HepG2 (cell line): ENCODE results near the gene CDK2AP2. TPM values are rescaled to one million over a fixed set of nuclear protein-coding genes. Genes with fewer than 3 reads are reported as not detected.
A peak's percentile ranks its signal among the peaks of the same experiment; 100 is the strongest.

Experiments
- BRD4 ChIP-seq: sonication (generic); formaldehyde crosslinking; IDR thresholded peaks from 2 replicates; pipeline ENCODE4 v1.4.0; 2020; ENCODE audit warnings: missing genetic modification reagents
- CCAR2 ChIP-seq: fragments of 200-400 bp; formaldehyde crosslinking; optimal IDR thresholded peaks from 2 replicates; pipeline ENCODE3; 2018; ENCODE audit warnings: low read depth, mild to moderate bottlenecking, low read length, moderate library complexity
- EP300 ChIP-seq, 3 experiments: sonication (generic) in 1 of 3; formaldehyde crosslinking in 1 of 3; IDR thresholded peaks; 2 replicates each; pipeline versions ENCODE4 v1.5.1 to v1.6.1; 2011 to 2020; ENCODE audit warnings: low read depth in 2 of 3, low read length in 2 of 3, borderline replicate concordance in 1 of 3, improper control_type of control experiment in 1 of 3, mild to moderate bottlenecking in 1 of 3, missing genetic modification reagents in 1 of 3, moderate library complexity in 1 of 3
- JUND ChIP-seq: sonication (generic); formaldehyde crosslinking; IDR thresholded peaks from 2 replicates; pipeline ENCODE4 v1.8.0; 2022; ENCODE audit warnings: mild to moderate bottlenecking, missing genetic modification reagents
- MLLT10 ChIP-seq: sonication (generic); formaldehyde crosslinking; IDR thresholded peaks from 2 replicates; pipeline ENCODE4 v1.4.0; 2020; ENCODE audit warnings: missing genetic modification reagents
- NR2C2 ChIP-seq: sonication (generic); formaldehyde crosslinking; IDR thresholded peaks from 2 replicates; pipeline ENCODE4 v1.4.0; 2020; ENCODE audit warnings: missing genetic modification reagents, mild to moderate bottlenecking, moderate library complexity, borderline replicate concordance
- RXRA ChIP-seq: sonication (generic); formaldehyde crosslinking; IDR thresholded peaks from 2 replicates; pipeline ENCODE4 v1.5.1; 2020; ENCODE audit warnings: missing genetic modification reagents
- TBL1XR1 ChIP-seq: fragments of 150-350 bp; IDR thresholded peaks from 2 replicates; pipeline ENCODE4 v1.6.1; 2014; ENCODE audit warnings: borderline replicate concordance, low read length; ENCODE audit not compliant: partially characterized antibody
- ZNF331 ChIP-seq: sonication (generic); formaldehyde crosslinking; IDR thresholded peaks from 2 replicates; pipeline ENCODE4 v1.4.0; 2020; ENCODE audit warnings: missing genetic modification reagents
- polyA plus RNA-seq, 8 experiments: library from polyadenylated mRNA; depleted of rRNA in 3 of 8; stranded (reverse) in 7 of 8; unstranded in 1 of 8; fragments of >200 nt; fragmentation: Illumina TruSeq in 4 of 8; extraction: Trizol in 4 of 8; gene quantifications; 2 replicates each; pipeline versions ENCODE4 v1.2.1 to v1.2.3, GENCODE V29; 2011 to 2016; ENCODE audit warnings: low read depth in 4 of 8, missing spikeins in 1 of 8, mixed read lengths in 1 of 8; ENCODE audit not compliant: insufficient read depth in 1 of 8
- total RNA-seq, 5 experiments: library from RNA; depleted of rRNA; stranded (reverse); fragments of >200 nt; fragmentation: Illumina TruSeq; extraction: Trizol; gene quantifications; 2 replicates each; pipeline ENCODE4 v1.2.3, GENCODE V29; 2016; ENCODE audit warnings: low read depth in 1 of 5
- TF ChIP-seq, protein P1 (sequence below): sonication (generic); formaldehyde crosslinking; IDR thresholded peaks from 2 replicates; pipeline ENCODE4 v1.5.1; 2020; ENCODE audit warnings: mild to moderate bottlenecking, missing genetic modification reagents, moderate library complexity
- TF ChIP-seq, protein P2 (sequence below): sonication (generic); formaldehyde crosslinking; IDR thresholded peaks from 2 replicates; pipeline ENCODE4 v1.5.1; 2020; ENCODE audit warnings: mild to moderate bottlenecking, moderate library complexity, missing genetic modification reagents
- TF ChIP-seq, protein P3 (sequence below): fragments of 450-650 bp; IDR thresholded peaks from 2 replicates; pipeline ENCODE4 v1.6.1; 2017
- TF ChIP-seq, protein P4 (sequence below): IDR thresholded peaks from 2 replicates; pipeline ENCODE4 v1.6.1; 2016; ENCODE audit warnings: missing biosample characterization, missing genetic modification reagents, low read depth
- TF ChIP-seq, protein P5 (sequence below): sonication (generic); formaldehyde crosslinking; IDR thresholded peaks from 2 replicates; pipeline ENCODE4 v1.5.1; 2020; ENCODE audit warnings: missing genetic modification reagents, mild to moderate bottlenecking, borderline replicate concordance
- TF ChIP-seq, protein P6 (sequence below): sonication (generic); formaldehyde crosslinking; IDR thresholded peaks from 2 replicates; pipeline ENCODE4 v1.4.0; 2020; ENCODE audit warnings: missing genetic modification reagents, low read depth, mild to moderate bottlenecking, borderline replicate concordance

Gene CDK2AP2
- total and polyA plus RNA-seq, 2 of the 13 experiments (the other 11 are each of a cell fraction or from before 2014, with no cell fraction given): 15.0 to 23.2 TPM

DNA sequence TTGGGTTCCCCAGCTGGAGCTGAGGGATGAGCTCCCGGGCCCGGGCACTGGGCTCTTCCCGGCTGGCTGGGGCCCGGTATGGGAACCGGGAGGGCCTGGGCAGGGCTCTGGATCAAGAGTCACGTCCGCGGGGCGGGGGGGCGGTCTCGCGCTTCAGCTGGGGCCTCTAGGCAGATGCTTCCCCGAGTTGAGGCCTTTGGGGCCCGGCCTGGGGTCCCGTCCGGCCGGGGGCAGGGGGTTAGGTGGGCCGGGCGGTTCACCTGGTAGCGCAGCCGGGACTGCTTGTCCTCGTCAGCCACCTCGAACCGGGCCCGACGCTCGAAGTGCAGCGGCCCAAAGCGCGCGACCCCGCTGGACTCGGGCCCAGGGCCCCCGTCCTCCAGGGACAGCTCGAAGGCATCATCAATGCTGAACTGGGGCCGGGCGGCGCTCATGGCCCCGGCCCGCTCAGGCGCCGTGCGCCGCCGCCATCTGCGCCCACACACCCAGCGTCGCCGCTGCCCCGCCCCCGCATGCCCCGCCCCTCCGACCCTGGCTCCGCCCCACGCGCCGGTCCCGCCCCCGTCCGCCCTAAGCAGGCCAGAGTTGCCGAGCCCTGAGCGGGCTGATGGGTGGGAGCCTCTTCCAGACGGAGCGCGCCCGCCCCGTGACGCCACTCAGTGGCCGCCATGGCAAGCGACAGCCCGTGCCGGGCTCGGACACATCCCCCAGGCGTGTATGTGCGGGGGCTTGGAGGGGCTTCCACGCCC is 39.0 kb downstream of the CDK2AP2 start, which contains the start of gene TMEM134 (continued):
- TF ChIP-seq EP300 (IDR thresholded peaks at IDR 0.05; ENCODE audit: low read depth in 2 of 2, low read length in 2 of 2): peak in 1 of 2 experiments; percentile 26; a peak in 2 of 4 replicates
- no peak for TF ChIP-seq EP300 (CRISPR knock-in tag; IDR thresholded peaks at IDR 0.05; ENCODE audit: borderline replicate concordance)
- TF ChIP-seq, protein P1, sequence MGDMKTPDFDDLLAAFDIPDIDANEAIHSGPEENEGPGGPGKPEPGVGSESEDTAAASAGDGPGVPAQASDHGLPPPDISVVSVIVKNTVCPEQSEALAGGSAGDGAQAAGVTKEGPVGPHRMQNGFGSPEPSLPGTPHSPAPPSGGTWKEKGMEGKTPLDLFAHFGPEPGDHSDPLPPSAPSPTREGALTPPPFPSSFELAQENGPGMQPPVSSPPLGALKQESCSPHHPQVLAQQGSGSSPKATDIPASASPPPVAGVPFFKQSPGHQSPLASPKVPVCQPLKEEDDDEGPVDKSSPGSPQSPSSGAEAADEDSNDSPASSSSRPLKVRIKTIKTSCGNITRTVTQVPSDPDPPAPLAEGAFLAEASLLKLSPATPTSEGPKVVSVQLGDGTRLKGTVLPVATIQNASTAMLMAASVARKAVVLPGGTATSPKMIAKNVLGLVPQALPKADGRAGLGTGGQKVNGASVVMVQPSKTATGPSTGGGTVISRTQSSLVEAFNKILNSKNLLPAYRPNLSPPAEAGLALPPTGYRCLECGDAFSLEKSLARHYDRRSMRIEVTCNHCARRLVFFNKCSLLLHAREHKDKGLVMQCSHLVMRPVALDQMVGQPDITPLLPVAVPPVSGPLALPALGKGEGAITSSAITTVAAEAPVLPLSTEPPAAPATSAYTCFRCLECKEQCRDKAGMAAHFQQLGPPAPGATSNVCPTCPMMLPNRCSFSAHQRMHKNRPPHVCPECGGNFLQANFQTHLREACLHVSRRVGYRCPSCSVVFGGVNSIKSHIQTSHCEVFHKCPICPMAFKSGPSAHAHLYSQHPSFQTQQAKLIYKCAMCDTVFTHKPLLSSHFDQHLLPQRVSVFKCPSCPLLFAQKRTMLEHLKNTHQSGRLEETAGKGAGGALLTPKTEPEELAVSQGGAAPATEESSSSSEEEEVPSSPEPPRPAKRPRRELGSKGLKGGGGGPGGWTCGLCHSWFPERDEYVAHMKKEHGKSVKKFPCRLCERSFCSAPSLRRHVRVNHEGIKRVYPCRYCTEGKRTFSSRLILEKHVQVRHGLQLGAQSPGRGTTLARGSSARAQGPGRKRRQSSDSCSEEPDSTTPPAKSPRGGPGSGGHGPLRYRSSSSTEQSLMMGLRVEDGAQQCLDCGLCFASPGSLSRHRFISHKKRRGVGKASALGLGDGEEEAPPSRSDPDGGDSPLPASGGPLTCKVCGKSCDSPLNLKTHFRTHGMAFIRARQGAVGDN (CRISPR knock-in tag): peak; percentile 76
- TF ChIP-seq, protein P2, sequence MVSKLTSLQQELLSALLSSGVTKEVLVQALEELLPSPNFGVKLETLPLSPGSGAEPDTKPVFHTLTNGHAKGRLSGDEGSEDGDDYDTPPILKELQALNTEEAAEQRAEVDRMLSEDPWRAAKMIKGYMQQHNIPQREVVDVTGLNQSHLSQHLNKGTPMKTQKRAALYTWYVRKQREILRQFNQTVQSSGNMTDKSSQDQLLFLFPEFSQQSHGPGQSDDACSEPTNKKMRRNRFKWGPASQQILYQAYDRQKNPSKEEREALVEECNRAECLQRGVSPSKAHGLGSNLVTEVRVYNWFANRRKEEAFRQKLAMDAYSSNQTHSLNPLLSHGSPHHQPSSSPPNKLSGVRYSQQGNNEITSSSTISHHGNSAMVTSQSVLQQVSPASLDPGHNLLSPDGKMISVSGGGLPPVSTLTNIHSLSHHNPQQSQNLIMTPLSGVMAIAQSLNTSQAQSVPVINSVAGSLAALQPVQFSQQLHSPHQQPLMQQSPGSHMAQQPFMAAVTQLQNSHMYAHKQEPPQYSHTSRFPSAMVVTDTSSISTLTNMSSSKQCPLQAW (CRISPR knock-in tag): peak; percentile 95
- TF ChIP-seq, protein P3, sequence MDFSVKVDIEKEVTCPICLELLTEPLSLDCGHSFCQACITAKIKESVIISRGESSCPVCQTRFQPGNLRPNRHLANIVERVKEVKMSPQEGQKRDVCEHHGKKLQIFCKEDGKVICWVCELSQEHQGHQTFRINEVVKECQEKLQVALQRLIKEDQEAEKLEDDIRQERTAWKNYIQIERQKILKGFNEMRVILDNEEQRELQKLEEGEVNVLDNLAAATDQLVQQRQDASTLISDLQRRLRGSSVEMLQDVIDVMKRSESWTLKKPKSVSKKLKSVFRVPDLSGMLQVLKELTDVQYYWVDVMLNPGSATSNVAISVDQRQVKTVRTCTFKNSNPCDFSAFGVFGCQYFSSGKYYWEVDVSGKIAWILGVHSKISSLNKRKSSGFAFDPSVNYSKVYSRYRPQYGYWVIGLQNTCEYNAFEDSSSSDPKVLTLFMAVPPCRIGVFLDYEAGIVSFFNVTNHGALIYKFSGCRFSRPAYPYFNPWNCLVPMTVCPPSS: no peak
- TF ChIP-seq, protein P4, sequence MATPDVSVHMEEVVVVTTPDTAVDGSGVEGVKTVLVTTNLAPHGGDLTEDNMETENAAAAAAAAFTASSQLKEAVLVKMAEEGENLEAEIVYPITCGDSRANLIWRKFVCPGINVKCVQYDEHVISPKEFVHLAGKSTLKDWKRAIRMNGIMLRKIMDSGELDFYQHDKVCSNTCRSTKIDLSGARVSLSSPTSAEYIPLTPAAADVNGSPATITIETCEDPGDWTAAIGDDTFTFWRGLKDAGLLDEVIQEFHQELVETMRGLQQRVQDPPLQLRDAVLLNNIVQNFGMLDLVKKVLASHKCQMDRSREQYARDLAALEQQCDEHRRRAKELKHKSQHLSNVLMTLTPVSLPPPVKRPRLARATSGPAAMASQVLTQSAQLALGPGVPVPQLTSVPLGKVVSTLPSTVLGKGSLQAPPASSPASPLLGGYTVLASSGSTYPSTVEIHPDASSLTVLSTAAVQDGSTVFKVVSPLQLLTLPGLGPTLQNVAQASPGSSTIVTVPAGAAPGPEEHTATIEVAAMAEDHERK (CRISPR knock-in tag): peak; percentile 63
- peak; percentile 29; the same call in 1 of the 2 replicates for TF ChIP-seq NR2C2 (CRISPR knock-in tag)
- 0 out of 2 replicates have a peak, but pooled peaks have one; percentile 63 for TF ChIP-seq BRD4 (CRISPR knock-in tag)
- peak; percentile 61 for TF ChIP-seq ZNF331 (CRISPR knock-in tag)
- TF ChIP-seq MLLT10 (CRISPR knock-in tag): no peak
- no peak for TF ChIP-seq CCAR2
- peak; percentile 58; the same call in 1 of the 2 replicates for TF ChIP-seq JUND (CRISPR knock-in tag)
- TF ChIP-seq, protein P5, sequence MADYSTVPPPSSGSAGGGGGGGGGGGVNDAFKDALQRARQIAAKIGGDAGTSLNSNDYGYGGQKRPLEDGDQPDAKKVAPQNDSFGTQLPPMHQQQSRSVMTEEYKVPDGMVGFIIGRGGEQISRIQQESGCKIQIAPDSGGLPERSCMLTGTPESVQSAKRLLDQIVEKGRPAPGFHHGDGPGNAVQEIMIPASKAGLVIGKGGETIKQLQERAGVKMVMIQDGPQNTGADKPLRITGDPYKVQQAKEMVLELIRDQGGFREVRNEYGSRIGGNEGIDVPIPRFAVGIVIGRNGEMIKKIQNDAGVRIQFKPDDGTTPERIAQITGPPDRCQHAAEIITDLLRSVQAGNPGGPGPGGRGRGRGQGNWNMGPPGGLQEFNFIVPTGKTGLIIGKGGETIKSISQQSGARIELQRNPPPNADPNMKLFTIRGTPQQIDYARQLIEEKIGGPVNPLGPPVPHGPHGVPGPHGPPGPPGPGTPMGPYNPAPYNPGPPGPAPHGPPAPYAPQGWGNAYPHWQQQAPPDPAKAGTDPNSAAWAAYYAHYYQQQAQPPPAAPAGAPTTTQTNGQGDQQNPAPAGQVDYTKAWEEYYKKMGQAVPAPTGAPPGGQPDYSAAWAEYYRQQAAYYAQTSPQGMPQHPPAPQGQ (CRISPR knock-in tag): no peak
- no peak; the same call in 1 of the 2 replicates for TF ChIP-seq RXRA
- TF ChIP-seq TBL1XR1: no peak
- TF ChIP-seq, protein P6, sequence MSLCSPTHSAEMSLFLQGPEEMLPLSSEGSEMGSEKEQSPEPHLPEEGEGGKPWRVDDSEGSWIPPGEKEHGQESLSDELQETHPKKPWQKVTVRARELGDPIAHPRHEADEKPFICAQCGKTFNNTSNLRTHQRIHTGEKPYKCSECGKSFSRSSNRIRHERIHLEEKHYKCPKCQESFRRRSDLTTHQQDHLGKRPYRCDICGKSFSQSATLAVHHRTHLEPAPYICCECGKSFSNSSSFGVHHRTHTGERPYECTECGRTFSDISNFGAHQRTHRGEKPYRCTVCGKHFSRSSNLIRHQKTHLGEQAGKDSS (CRISPR knock-in tag): peak; percentile 88; the same call in 1 of the 2 replicates
